ENCODE data around the gene SLIT3.

SLIT3 gene

GRCh38 chr5:169103586-169104181 is 197.3 kb downstream of the SLIT3 start:
- H3K36me3 Mint-ChIP-seq (ENCODE audit: low read depth): no peaks in the 10 kb centered on the region
- no peaks in the 10 kb centered on the region for H3K9me3 Mint-ChIP-seq
- no peaks in the 10 kb centered on the region for H3K4me1 Mint-ChIP-seq (ENCODE audit: low read depth)
- no peak for DNase-seq
- no peak overlapping the region for H3K4me3 Mint-ChIP-seq
- no peak overlapping the region for H3K27ac Mint-ChIP-seq
- H3K27me3 Mint-ChIP-seq: peaks cover 3% of the 10 kb centered on the region

- H3K27me3 Mint-ChIP-seq: peaks cover 8% of the 10 kb centered on the region
- no peaks in the 10 kb centered on the region for H3K36me3 Mint-ChIP-seq (ENCODE audit: low read depth)
- H3K4me1 Mint-ChIP-seq (ENCODE audit: low read depth): no peaks in the 10 kb centered on the region
- H3K27ac Mint-ChIP-seq: no peak overlapping the region
- H3K4me3 Mint-ChIP-seq: no peak overlapping the region
- DNase-seq: no peak
- H3K9me3 Mint-ChIP-seq: no peaks in the 10 kb centered on the region
These were observed 199.0 kb downstream of the SLIT3 start for GRCh38 chr5:169101966-169102365.

- no peaks in the 10 kb centered on the region for H3K4me1 Mint-ChIP-seq (ENCODE audit: low read depth)
- H3K36me3 Mint-ChIP-seq (ENCODE audit: low read depth): no peaks in the 10 kb centered on the region
- H3K4me3 Mint-ChIP-seq: no peak overlapping the region
- H3K9me3 Mint-ChIP-seq: no peaks in the 10 kb centered on the region
- H3K27me3 Mint-ChIP-seq: peaks cover 8% of the 10 kb centered on the region
- no peak overlapping the region for H3K27ac Mint-ChIP-seq
- DNase-seq: no peak
These were observed 200.2 kb downstream of the SLIT3 start for GRCh38 chr5:169100735-169101075.

- DNase-seq: no peak
- no peaks in the 10 kb centered on the region for H3K36me3 Mint-ChIP-seq (ENCODE audit: low read depth)
These were observed 200.9 kb downstream of the SLIT3 start for GRCh38 chr5:169099801-169100734.

GRCh38 chr5:169098331-169099121 is 202.4 kb downstream of the SLIT3 start:
- Mint-ChIP-seq H3K9me3 (no peaks in the 10 kb centered on the region), H3K36me3 (ENCODE audit: low read depth) (no peaks in the 10 kb centered on the region), H3K4me3 (no peak overlapping the region), H3K27ac (no peak overlapping the region), H3K27me3 (peaks cover 8% of the 10 kb centered on the region), H3K4me1 (ENCODE audit: low read depth) (no peaks in the 10 kb centered on the region)
- no peak for DNase-seq

More at GRCh38 chr5:169099801-169100734, 200.9 kb downstream of the SLIT3 start:
- H3K27me3 Mint-ChIP-seq: peaks cover 8% of the 10 kb centered on the region
- H3K9me3 Mint-ChIP-seq: no peaks in the 10 kb centered on the region
- no peaks in the 10 kb centered on the region for H3K4me1 Mint-ChIP-seq (ENCODE audit: low read depth)
- no peak overlapping the region for H3K27ac Mint-ChIP-seq
- H3K4me3 Mint-ChIP-seq: no peak overlapping the region

- Mint-ChIP-seq H3K4me1 (ENCODE audit: low read depth) (no peaks in the 10 kb centered on the region), H3K27ac (no peak overlapping the region), H3K36me3 (ENCODE audit: low read depth) (no peaks in the 10 kb centered on the region), H3K9me3 (no peaks in the 10 kb centered on the region), H3K27me3 (peaks cover 8% of the 10 kb centered on the region), H3K4me3 (no peak overlapping the region)
- no peak for DNase-seq
These were observed 203.3 kb downstream of the SLIT3 start for GRCh38 chr5:169097374-169098326.

GRCh38 chr5:169095976-169096375 is 205.0 kb downstream of the SLIT3 start:
- H3K4me1 Mint-ChIP-seq (ENCODE audit: low read depth): no peaks in the 10 kb centered on the region
- peaks cover 5% of the 10 kb centered on the region for H3K27me3 Mint-ChIP-seq
- no peak overlapping the region for H3K4me3 Mint-ChIP-seq
- H3K27ac Mint-ChIP-seq: no peak overlapping the region
- no peaks in the 10 kb centered on the region for H3K36me3 Mint-ChIP-seq (ENCODE audit: low read depth)
- DNase-seq: no peak
- H3K9me3 Mint-ChIP-seq: no peaks in the 10 kb centered on the region

- peaks cover 8% of the 10 kb centered on the region for H3K27me3 Mint-ChIP-seq
- no peak overlapping the region for H3K4me3 Mint-ChIP-seq
- H3K4me1 Mint-ChIP-seq (ENCODE audit: low read depth): no peaks in the 10 kb centered on the region
- no peaks in the 10 kb centered on the region for H3K9me3 Mint-ChIP-seq
- no peaks in the 10 kb centered on the region for H3K36me3 Mint-ChIP-seq (ENCODE audit: low read depth)
- H3K27ac Mint-ChIP-seq: no peak overlapping the region
- DNase-seq: no peak
These were observed 205.5 kb downstream of the SLIT3 start for GRCh38 chr5:169095410-169095960.

- no peak for DNase-seq
- Mint-ChIP-seq H3K27ac (no peak overlapping the region), H3K27me3 (peaks cover 10% of the 10 kb centered on the region), H3K9me3 (no peaks in the 10 kb centered on the region), H3K36me3 (ENCODE audit: low read depth) (no peaks in the 10 kb centered on the region), H3K4me3 (no peak overlapping the region), H3K4me1 (ENCODE audit: low read depth) (no peaks in the 10 kb centered on the region)
These were observed 206.1 kb downstream of the SLIT3 start for GRCh38 chr5:169094586-169095409.

- H3K36me3 Mint-ChIP-seq (ENCODE audit: low read depth): no peaks in the 10 kb centered on the region
- H3K9me3 Mint-ChIP-seq: no peaks in the 10 kb centered on the region
- H3K4me1 Mint-ChIP-seq (ENCODE audit: low read depth): no peaks in the 10 kb centered on the region
- H3K4me3 Mint-ChIP-seq: no peak overlapping the region
- DNase-seq: no peak
- peaks cover 5% of the 10 kb centered on the region for H3K27me3 Mint-ChIP-seq
- no peak overlapping the region for H3K27ac Mint-ChIP-seq
These were observed 209.5 kb downstream of the SLIT3 start for GRCh38 chr5:169091396-169091980.

GRCh38 chr5:169089343-169089742 is 211.6 kb downstream of the SLIT3 start:
- no peak overlapping the region for H3K4me3 Mint-ChIP-seq
- H3K9me3 Mint-ChIP-seq: no peaks in the 10 kb centered on the region
- H3K4me1 Mint-ChIP-seq (ENCODE audit: low read depth): no peaks in the 10 kb centered on the region
- H3K27me3 Mint-ChIP-seq: peaks cover 5% of the 10 kb centered on the region
- H3K36me3 Mint-ChIP-seq (ENCODE audit: low read depth): no peaks in the 10 kb centered on the region
- no peak for DNase-seq
- H3K27ac Mint-ChIP-seq: no peak overlapping the region

GRCh38 chr5:169088028-169088725 is 212.8 kb downstream of the SLIT3 start:
- H3K27me3 Mint-ChIP-seq: peaks cover 5% of the 10 kb centered on the region
- no peak overlapping the region for H3K27ac Mint-ChIP-seq
- H3K4me3 Mint-ChIP-seq: no peak overlapping the region
- no peak for DNase-seq
- H3K4me1 Mint-ChIP-seq (ENCODE audit: low read depth): no peaks in the 10 kb centered on the region
- no peaks in the 10 kb centered on the region for H3K9me3 Mint-ChIP-seq
- H3K36me3 Mint-ChIP-seq (ENCODE audit: low read depth): no peaks in the 10 kb centered on the region

Measured in activated T-cell treated with anti-CD3 and anti-CD28 coated beads, Interleukin-2, amount 50 U/mL, for 24 hours (primary cell).